ENCODE data around the gene GRM1. TPM values are rescaled to one million over a fixed set of nuclear protein-coding genes. Genes with fewer than 3 reads are reported as not detected.

The GRM1 gene
- total and polyA plus RNA-seq, 2 of the 4 experiments (the other 2 are of a cell fraction): not detected

DNA sequence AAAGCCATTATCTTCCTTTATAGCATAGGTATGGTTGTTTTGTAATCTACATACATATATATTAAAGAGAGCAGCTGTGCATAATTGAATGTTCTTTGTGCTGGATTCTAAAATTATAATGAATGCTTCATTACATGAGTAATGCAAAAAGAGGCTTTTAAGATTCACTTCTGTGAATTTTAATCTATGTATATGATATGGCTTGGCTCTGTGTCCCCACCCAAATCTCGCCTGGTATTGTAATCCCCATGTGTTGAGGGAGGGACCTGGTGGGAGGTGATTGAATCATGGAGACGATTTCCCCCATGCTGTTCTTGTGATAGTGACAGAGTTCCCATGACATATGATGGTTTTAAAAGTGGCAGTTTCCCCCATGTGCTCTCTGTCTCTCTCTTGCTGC is 255.4 kb downstream of the GRM1 start:
- TF ChIP-seq POLR2A (IDR thresholded peaks at IDR 0.05; ENCODE audit: low read depth, low read length) (no peak), FOS (IDR thresholded peaks at IDR 0.05; ENCODE audit: low read depth, low read length) (no peak), ELK1 (IDR thresholded peaks at IDR 0.05; ENCODE audit: borderline replicate concordance, low read depth, low read length) (no peak), CEBPB (IDR thresholded peaks at IDR 0.05; ENCODE audit: low read depth, low read length) (no peak), MAFK (IDR thresholded peaks at IDR 0.05; ENCODE audit: low read depth, low read length) (no peak), NFE2L2 (IDR thresholded peaks at IDR 0.05; ENCODE audit: low read depth, low read length) (no peak), RFX5 (IDR thresholded peaks at IDR 0.05; ENCODE audit: low read depth, low read length) (no peak), SMC3 (IDR thresholded peaks at IDR 0.05; ENCODE audit: low read depth, low read length) (no peak), MAZ (IDR thresholded peaks at IDR 0.05; ENCODE audit: borderline replicate concordance, low read depth, low read length) (no peak), BHLHE40 (IDR thresholded peaks at IDR 0.05; ENCODE audit: low read depth, low read length) (no peak), USF2 (IDR thresholded peaks at IDR 0.05; ENCODE audit: low read depth, low read length) (no peak), CHD1 (IDR thresholded peaks at IDR 0.05; ENCODE audit: low read depth, low read length) (no peak), RCOR1 (IDR thresholded peaks at IDR 0.05; ENCODE audit: insufficient replicate concordance, low read length) (no peak), RAD21 (IDR thresholded peaks at IDR 0.05; ENCODE audit: low read length) (no peak), MXI1 (IDR thresholded peaks at IDR 0.05; ENCODE audit: borderline replicate concordance, low read depth, low read length) (no peak)
- TF ChIP-seq, protein P1, sequence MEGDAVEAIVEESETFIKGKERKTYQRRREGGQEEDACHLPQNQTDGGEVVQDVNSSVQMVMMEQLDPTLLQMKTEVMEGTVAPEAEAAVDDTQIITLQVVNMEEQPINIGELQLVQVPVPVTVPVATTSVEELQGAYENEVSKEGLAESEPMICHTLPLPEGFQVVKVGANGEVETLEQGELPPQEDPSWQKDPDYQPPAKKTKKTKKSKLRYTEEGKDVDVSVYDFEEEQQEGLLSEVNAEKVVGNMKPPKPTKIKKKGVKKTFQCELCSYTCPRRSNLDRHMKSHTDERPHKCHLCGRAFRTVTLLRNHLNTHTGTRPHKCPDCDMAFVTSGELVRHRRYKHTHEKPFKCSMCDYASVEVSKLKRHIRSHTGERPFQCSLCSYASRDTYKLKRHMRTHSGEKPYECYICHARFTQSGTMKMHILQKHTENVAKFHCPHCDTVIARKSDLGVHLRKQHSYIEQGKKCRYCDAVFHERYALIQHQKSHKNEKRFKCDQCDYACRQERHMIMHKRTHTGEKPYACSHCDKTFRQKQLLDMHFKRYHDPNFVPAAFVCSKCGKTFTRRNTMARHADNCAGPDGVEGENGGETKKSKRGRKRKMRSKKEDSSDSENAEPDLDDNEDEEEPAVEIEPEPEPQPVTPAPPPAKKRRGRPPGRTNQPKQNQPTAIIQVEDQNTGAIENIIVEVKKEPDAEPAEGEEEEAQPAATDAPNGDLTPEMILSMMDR (conservative IDR thresholded peaks at IDR 0.05; ENCODE audit: low read depth, low read length): no peak
- DNase-seq (no peak), ATAC-seq (ENCODE audit: low read depth) (no peak)
- Histone ChIP-seq H3K56ac (ENCODE audit: extremely low read depth, insufficient read depth, low read length) (no peak overlapping the region), H2AK5ac (ENCODE audit: low read depth, low read length) (no peak overlapping the region), H4K20me1 (ENCODE audit: insufficient read depth, low read length) (no peaks in the 10 kb centered on the region), H3K14ac (replicated peaks; ENCODE audit: low read depth, low read length) (no peak overlapping the region), H3K9ac (ENCODE audit: low read depth, low read length) (no peak overlapping the region), H2AK9ac (replicated peaks; ENCODE audit: low read depth, low read length, poor library complexity) (no peak overlapping the region), H2BK5ac (ENCODE audit: low read depth, low read length, poor library complexity, severe bottlenecking) (no peak overlapping the region), H3K4me3 (ENCODE audit: insufficient read depth, low read depth, low read length) (no peak overlapping the region), H3K18ac (ENCODE audit: low read depth, low read length) (no peak overlapping the region), H3K36me3 (ENCODE audit: control insufficient read depth, insufficient read depth, low read length) (no peaks in the 10 kb centered on the region), H2BK120ac (ENCODE audit: low read depth, low read length) (no peak overlapping the region), H3K4ac (ENCODE audit: low read depth, low read length) (no peak overlapping the region), H2AFZ (replicated peaks; ENCODE audit: low read length, poor library complexity) (no peak overlapping the region), H3K9me1 (ENCODE audit: insufficient read depth, low read length) (no peaks in the 10 kb centered on the region), H2BK15ac (ENCODE audit: low read depth, low read length) (no peak overlapping the region), H3K27me3 (ENCODE audit: control insufficient read depth, insufficient read depth, low read length) (no peaks in the 10 kb centered on the region), H4K8ac (ENCODE audit: low read depth in 2 of 2, low read length in 2 of 2) (no peak overlapping the region), H4K91ac (ENCODE audit: insufficient read depth, low read depth, low read length) (no peak overlapping the region), H3K23ac (ENCODE audit: low read depth, low read length) (no peak overlapping the region), H3K4me1 (ENCODE audit: control insufficient read depth, insufficient read depth, low read length) (no peaks in the 10 kb centered on the region), H4K5ac (ENCODE audit: low read depth, low read length) (no peak overlapping the region), H2BK20ac (ENCODE audit: low read depth, low read length) (no peak overlapping the region), H3K4me2 (ENCODE audit: low read depth, low read length) (no peak overlapping the region), H3K27ac (ENCODE audit: insufficient read depth, low read length) (no peak overlapping the region), H3K9me3 (ENCODE audit: control insufficient read depth, insufficient read depth, low read length) (no peaks in the 10 kb centered on the region), H3K79me1 (ENCODE audit: low read depth in 1 of 2, low read length in 2 of 2) (no peaks in the 10 kb centered on the region)
- no CpG with 5 or more reads among the region's 2 CpGs for WGBS, 2 experiments (ENCODE audit: extremely low coverage in 2 of 2, insufficient read length in 1 of 2)
- dilution Hi-C loops (cut with HindIII; ENCODE audit: low sequenced_read_pairs, unreplicated experiment): no loop called here
- ChIA-PET CTCF (interaction anchor here (0.6 kb wide), 1 partner anchor 149 kb away, joined by 3 read pairs; no protein-coding TSS in a partner anchor), POLR2A (ENCODE audit: unreplicated experiment) (no interaction called here)
- BruUV-seq (replicated peaks): no TSS peak
- in situ Hi-C loops (cut with MboI; ENCODE audit: low sequenced_read_pairs): no loop called here
- intact Hi-C loops (cut with micrococcal nuclease): no loop called here

Data from IMR-90 (cell line).